Endodermal cell (in vitro differentiated cells): Measurements from ENCODE around the gene EGFLAM. TPM values are rescaled to one million over a fixed set of nuclear protein-coding genes. Genes with fewer than 3 reads are reported as not detected.

Experiments
- DNase-seq: peaks from one replicate; pipeline ENCODE4 v3.0.0-alpha.2; 2017
- H3K27ac ChIP-seq: 2 replicates; pipeline ENCODE4 v1.5.1; 2013; ENCODE audit warnings: mild to moderate bottlenecking, low read depth, low read length, moderate library complexity
- H3K27me3 ChIP-seq: 2 replicates; pipeline ENCODE4 v1.6.1; 2013; ENCODE audit warnings: mild to moderate bottlenecking, low read length, moderate library complexity; ENCODE audit not compliant: insufficient read depth, control insufficient read depth, poor library complexity, severe bottlenecking
- H3K36me3 ChIP-seq: 2 replicates; pipeline ENCODE4 v1.7.0; 2013; ENCODE audit warnings: mild to moderate bottlenecking, low read length, moderate library complexity; ENCODE audit not compliant: control insufficient read depth, insufficient read depth
- H3K4me1 ChIP-seq: one replicate; pipeline ENCODE4 v1.7.0; 2013; ENCODE audit warnings: low read length; ENCODE audit not compliant: control insufficient read depth, insufficient read depth
- H3K4me3 ChIP-seq: 2 replicates; pipeline ENCODE4 v1.5.1; 2013; ENCODE audit warnings: mild to moderate bottlenecking, low read length, moderate library complexity
- H3K9ac ChIP-seq: 2 replicates; pipeline ENCODE4 v1.6.1; 2013; ENCODE audit warnings: mild to moderate bottlenecking, low read length, moderate library complexity; ENCODE audit not compliant: poor library complexity, severe bottlenecking; ENCODE audit errors: extremely low read depth
- H3K9me3 ChIP-seq: 2 replicates; pipeline ENCODE4 v1.6.1; 2013; ENCODE audit warnings: mild to moderate bottlenecking, low read length, moderate library complexity; ENCODE audit not compliant: control insufficient read depth
- H3K27ac Mint-ChIP-seq: 2 replicates; pipeline ENCODE4 v1.8.0; 2020; ENCODE audit warnings: mixed read lengths
- H3K27me3 Mint-ChIP-seq: 2 replicates; pipeline ENCODE4 v1.8.0; 2021; ENCODE audit warnings: mild to moderate bottlenecking, mixed read lengths; ENCODE audit not compliant: insufficient read depth
- H3K36me3 Mint-ChIP-seq: 2 replicates; pipeline ENCODE4 v1.8.0; 2020; ENCODE audit warnings: low read depth, mixed read lengths
- H3K4me1 Mint-ChIP-seq: 2 replicates; pipeline ENCODE4 v1.8.0; 2020; ENCODE audit warnings: mixed read lengths
- H3K4me3 Mint-ChIP-seq: 2 replicates; pipeline ENCODE4 v1.8.0; 2020; ENCODE audit warnings: mild to moderate bottlenecking, moderate library complexity, mixed read lengths
- H3K9me3 Mint-ChIP-seq: 2 replicates; pipeline ENCODE4 v1.8.0; 2020; ENCODE audit warnings: mild to moderate bottlenecking, mixed read lengths
- CTCF ChIP-seq: fragments of 200-600 bp; sonication (generic); conservative IDR thresholded peaks from 2 replicates; pipeline ENCODE4 v1.5.0; 2021; ENCODE audit warnings: antibody characterized with exemption, mild to moderate bottlenecking
- WGBS, 2 experiments: methylation state at CpG; one replicate each; pipeline versions ENCODE4 v1.1.5 to v1.1.7; 2013; ENCODE audit warnings: missing lambda C conversion rate in 2 of 2, mixed read lengths in 1 of 2; ENCODE audit not compliant: insufficient coverage in 1 of 2, insufficient read length in 1 of 2; 5-methylcytosine and 5-hydroxymethylcytosine counted together
- total RNA-seq, 2 donors: library from RNA; stranded (reverse); fragmentation: NEBNext Ultra II Directional in 1 of 2; extraction: Animal tissue kit (Norgen Biotek cat#: 25700) in 1 of 2; gene quantifications; 2 replicates in 1 of 2; 3 replicates in 1 of 2; pipeline ENCODE4 v1.2.1, GENCODE V29; 2021

Gene EGFLAM
- total RNA-seq, 2 donors from 2014 or later, result 4.4 to 8.8 TPM

GRCh38 chr5:38509185-38509584 lies 250.8 kb downstream of the EGFLAM start:
- 88 to 93% methylated on average over 4 to 5 of the region's 5 CpGs for WGBS, 2 experiments
- H3K4me1 ChIP-seq, result no peaks in the 10 kb centered on the region
- no peak overlapping the region for H3K27ac ChIP-seq
- Mint-ChIP-seq H3K27me3 (no peaks in the 10 kb centered on the region), H3K9me3 (no peaks in the 10 kb centered on the region), H3K4me3 (no peak overlapping the region), H3K36me3 (peaks cover 38% of the 10 kb centered on the region), H3K27ac (no peak overlapping the region), H3K4me1 (peaks cover 9% of the 10 kb centered on the region)
- H3K9ac ChIP-seq, result no peak overlapping the region
- H3K27me3 ChIP-seq, result no peaks in the 10 kb centered on the region
- DNase-seq, result no peak
- peaks cover 96% of the 10 kb centered on the region for H3K36me3 ChIP-seq
- no peak for TF ChIP-seq CTCF
- no peaks in the 10 kb centered on the region for H3K9me3 ChIP-seq
- H3K4me3 ChIP-seq, result no peak overlapping the region
